SH-SY5Y (cell line): ENCODE results near the gene MROH8.
A peak's percentile ranks its signal among the peaks of the same experiment; 100 is the strongest.

Source experiments
- GATA2 ChIP-seq: IDR thresholded peaks from 2 replicates; pipeline ENCODE4 v1.6.1; 2011; ENCODE audit warnings: mild to moderate bottlenecking, low read depth, low read length
- GATA3 ChIP-seq: IDR thresholded peaks from 2 replicates; pipeline ENCODE4 v1.6.1; 2011; ENCODE audit warnings: low read depth, mild to moderate bottlenecking, low read length, moderate library complexity

DNA sequence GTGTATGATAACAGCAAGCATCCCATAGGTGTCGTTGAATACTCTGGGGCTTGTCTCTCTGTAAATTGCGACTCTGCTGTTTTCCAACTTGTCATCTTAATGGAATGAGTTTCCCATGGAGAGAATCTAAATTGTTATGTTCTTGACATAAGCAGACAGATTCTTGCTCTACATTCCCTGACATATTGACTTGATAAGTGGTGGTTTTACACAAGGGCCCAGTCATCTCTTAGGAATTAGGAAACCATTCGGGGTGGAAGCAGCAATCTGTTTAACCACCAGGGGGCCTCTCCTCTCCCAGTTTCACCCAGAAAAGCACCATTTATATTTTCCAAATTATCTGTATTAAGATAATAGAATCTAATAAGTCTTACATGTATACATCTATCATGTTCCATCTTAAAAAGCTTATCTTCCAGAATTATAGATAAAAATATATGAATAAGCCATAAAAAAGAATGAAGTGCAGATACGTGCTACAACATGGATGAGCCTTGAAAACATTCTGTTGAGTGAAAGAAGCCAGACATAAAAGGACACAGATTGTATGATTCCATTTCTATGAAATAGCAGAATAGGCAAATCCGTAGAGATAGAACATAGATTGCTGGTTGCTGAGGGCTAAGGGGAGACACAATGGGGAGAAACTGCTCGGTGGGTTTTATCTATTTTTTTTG, 23.1 kb upstream of the MROH8 start:
- TF ChIP-seq GATA2 (peak; percentile 17; the same call in 1 of the 2 replicates), GATA3 (no peak)
